SK-N-SH (cell line): ENCODE data around the gene TMEM120B. TPM values are rescaled to one million over a fixed set of nuclear protein-coding genes. Genes with fewer than 3 reads are reported as not detected.

Experiments used
- CTCF ChIA-PET: fragments of 300-600, 350-600 bp; formaldehyde crosslinking; extraction: SDS; loops from one replicate; lab custom pipeline; 2021; lab: Yijun Ruan, JAX
- POLR2A ChIA-PET: fragments of 350-600 bp; sonication (Branson Sonifier 250); formaldehyde crosslinking; extraction: SDS; loops from one replicate; lab custom pipeline; 2020; ENCODE audit warnings: antibody characterized with exemption, inconsistent platforms; lab: Yijun Ruan, JAX
- DNase-seq: peaks from one replicate; pipeline ENCODE4 v3.0.0; 2012
- H2AFZ ChIP-seq: fragments of 200-600 bp; sonication (generic); 2 replicates; pipeline ENCODE4 v1.8.1; 2016; ENCODE audit warnings: antibody characterized with exemption, mild to moderate bottlenecking, low read depth
- H3F3A ChIP-seq: fragments of 200-600 bp; sonication (generic); replicated peaks from 2 replicates; pipeline ENCODE3; 2016; ENCODE audit warnings: antibody characterized with exemption, mild to moderate bottlenecking; ENCODE audit not compliant: insufficient read depth
- H3K27ac ChIP-seq, 2 experiments: fragments of 200-500 bp in 1 of 2; fragments of 200-600 bp in 1 of 2; sonication (Bioruptor generic) in 1 of 2; sonication (generic), shearing (Covaris generic) in 1 of 2; 2 replicates each; pipeline versions ENCODE4 v1.5.1 to v1.6.1; 2014 to 2016; ENCODE audit warnings: low read depth in 2 of 2, inconsistent platforms in 1 of 2, low read length in 1 of 2, mild to moderate bottlenecking in 1 of 2, mixed read lengths in 1 of 2
- H3K27me3 ChIP-seq: fragments of 200-600 bp; sonication (generic), shearing (Covaris generic); 2 replicates; pipeline ENCODE4 v1.6.1; 2016; ENCODE audit warnings: mixed run types; ENCODE audit not compliant: insufficient read depth
- H3K36me3 ChIP-seq, 2 experiments: fragments of 200-500 bp in 1 of 2; fragments of 200-600 bp in 1 of 2; sonication (Bioruptor generic) in 1 of 2; sonication (generic) in 1 of 2; replicated peaks in 1 of 2; 2 replicates each; pipeline versions ENCODE3 to v1.5.1; 2014 to 2016; ENCODE audit warnings: low read length in 1 of 2, mild to moderate bottlenecking in 1 of 2; ENCODE audit not compliant: insufficient read depth in 2 of 2, control insufficient read depth in 1 of 2
- H3K4me1 ChIP-seq, 2 experiments: fragments of 200-500 bp in 1 of 2; fragments of 200-600 bp in 1 of 2; sonication (Bioruptor generic) in 1 of 2; sonication (generic), shearing (Covaris generic) in 1 of 2; 2 replicates each; pipeline versions ENCODE4 v1.5.1 to v1.6.1; 2014 to 2016; ENCODE audit warnings: low read depth in 1 of 2, low read length in 1 of 2, mixed run types in 1 of 2; ENCODE audit not compliant: insufficient read depth in 2 of 2, control insufficient read depth in 1 of 2
- H3K4me2 ChIP-seq: fragments of 200-600 bp; sonication (generic), shearing (Covaris generic); 2 replicates; pipeline ENCODE4 v1.6.1; 2017; ENCODE audit warnings: mixed run types
- H3K4me3 ChIP-seq, 2 experiments: fragments of 200-500 bp in 1 of 2; fragments of 200-600 bp in 1 of 2; sonication (Bioruptor generic) in 1 of 2; sonication (generic), shearing (Covaris generic) in 1 of 2; 2 replicates each; pipeline versions ENCODE4 v1.5.1 to v1.8.1; 2014 to 2016; ENCODE audit warnings: low read depth in 2 of 2, inconsistent platforms in 1 of 2, low read length in 1 of 2, mild to moderate bottlenecking in 1 of 2, mixed read lengths in 1 of 2, moderate library complexity in 1 of 2
- H3K79me2 ChIP-seq: fragments of 200-600 bp; sonication (generic); 2 replicates; pipeline ENCODE4 v1.8.1; 2017; ENCODE audit warnings: mild to moderate bottlenecking; ENCODE audit not compliant: insufficient read depth
- H3K9ac ChIP-seq: fragments of 200-600 bp; sonication (generic); 2 replicates; pipeline ENCODE4 v1.6.1; 2017; ENCODE audit warnings: mixed run types
- H3K9me2 ChIP-seq: fragments of 200-600 bp; sonication (generic); 2 replicates; pipeline ENCODE4 v1.6.1; 2017; ENCODE audit warnings: mixed run types
- H3K9me3 ChIP-seq: fragments of 200-600 bp; sonication (generic); 2 replicates; pipeline ENCODE4 v1.6.1; 2017; ENCODE audit warnings: mixed run types, mild to moderate bottlenecking, moderate library complexity
- H4K20me1 ChIP-seq: fragments of 200-600 bp; sonication (generic); 2 replicates; pipeline ENCODE4 v1.6.1; 2017; ENCODE audit warnings: mild to moderate bottlenecking, mixed run types; ENCODE audit not compliant: insufficient read depth
- CHD2 ChIP-seq: fragments of 150-350 bp; IDR thresholded peaks from 2 replicates; pipeline ENCODE4 v1.6.1; 2018; ENCODE audit warnings: low read length; ENCODE audit not compliant: partially characterized antibody
- CTCF ChIP-seq: fragments of 200-600 bp; sonication (generic); IDR thresholded peaks from 2 replicates; pipeline ENCODE4 v1.6.1; 2017; ENCODE audit warnings: antibody characterized with exemption, mild to moderate bottlenecking, moderate library complexity
- ELF1 ChIP-seq: IDR thresholded peaks from 2 replicates; pipeline ENCODE4 v1.4.0; 2012
- EZH2phosphoT487 ChIP-seq: fragments of 200-600 bp; sonication (generic); IDR thresholded peaks from 2 replicates; pipeline ENCODE4 v1.6.1; 2017; ENCODE audit warnings: low read depth, mixed run types, mild to moderate bottlenecking, antibody characterized with exemption, moderate library complexity, borderline replicate concordance
- FOSL2 ChIP-seq: IDR thresholded peaks from 2 replicates; pipeline ENCODE4 v1.4.0; 2012; ENCODE audit warnings: low read depth, mild to moderate bottlenecking, moderate library complexity, borderline replicate concordance
- FOXM1 ChIP-seq: IDR thresholded peaks from 2 replicates; pipeline ENCODE4 v1.4.0; 2012; ENCODE audit warnings: low read depth, mild to moderate bottlenecking
- GABPA ChIP-seq: IDR thresholded peaks from 2 replicates; pipeline ENCODE4 v1.4.0; 2012; ENCODE audit warnings: low read depth, mild to moderate bottlenecking
- JUND ChIP-seq: IDR thresholded peaks from 2 replicates; pipeline ENCODE4 v1.4.0; 2012
- NFIC ChIP-seq: IDR thresholded peaks from 2 replicates; pipeline ENCODE4 v1.4.0; 2012; ENCODE audit warnings: borderline replicate concordance
- NRF1 ChIP-seq: IDR thresholded peaks from 2 replicates; pipeline ENCODE4 v1.6.1; 2012; ENCODE audit warnings: low read depth, mild to moderate bottlenecking, low read length
- POLR2AphosphoS5 ChIP-seq: IDR thresholded peaks from 2 replicates; pipeline ENCODE4 v1.6.1; 2012; ENCODE audit warnings: low read depth, low read length
- RAD21 ChIP-seq: IDR thresholded peaks from 2 replicates; pipeline ENCODE4 v1.6.1; 2012; ENCODE audit warnings: mild to moderate bottlenecking, low read length
- RFX5 ChIP-seq: IDR thresholded peaks from 2 replicates; pipeline ENCODE4 v1.6.1; 2012; ENCODE audit warnings: mild to moderate bottlenecking, improper control_type of control experiment, low read length
- SIN3A ChIP-seq: IDR thresholded peaks from 2 replicates; pipeline ENCODE4 v1.6.1; 2012; ENCODE audit warnings: low read depth, mild to moderate bottlenecking, low read length, moderate library complexity, borderline replicate concordance
- TEAD4 ChIP-seq: IDR thresholded peaks from 2 replicates; pipeline ENCODE4 v1.4.0; 2012; ENCODE audit warnings: mild to moderate bottlenecking, borderline replicate concordance; ENCODE audit not compliant: insufficient read depth
- USF2 ChIP-seq: fragments of 150-350 bp; IDR thresholded peaks from 2 replicates; pipeline ENCODE4 v1.6.1; 2017; ENCODE audit warnings: antibody characterized with exemption, low read length, low read depth, borderline replicate concordance
- YY1 ChIP-seq: IDR thresholded peaks from 2 replicates; pipeline ENCODE4 v1.4.0; 2012; ENCODE audit warnings: low read depth, mild to moderate bottlenecking
- WGBS: methylation state at CpG from one replicate; pipeline ENCODE4 v1.1.6; 2017; ENCODE audit warnings: low lambda C conversion rate; 5-methylcytosine and 5-hydroxymethylcytosine counted together
- polyA plus RNA-seq, 3 experiments: library from polyadenylated mRNA; depleted of rRNA; stranded (reverse); fragments of >200 nt; gene quantifications; 2 replicates each; pipeline ENCODE4 v1.2.3, GENCODE V29; 2012
- TF ChIP-seq, protein P1 (sequence below): IDR thresholded peaks from 2 replicates; pipeline ENCODE4; 2012
- TF ChIP-seq, protein P2 (sequence below): IDR thresholded peaks from 2 replicates; pipeline ENCODE4 v1.6.1; 2012; ENCODE audit warnings: mild to moderate bottlenecking, low read depth, low read length, moderate library complexity
- TF ChIP-seq, protein P3 (sequence below): IDR thresholded peaks from 2 replicates; pipeline ENCODE4 v1.4.0; 2012; ENCODE audit warnings: low read depth, borderline replicate concordance
- TF ChIP-seq, protein P4 (sequence below): fragments of 150-350 bp; IDR thresholded peaks from 2 replicates; pipeline ENCODE4 v1.6.1; 2016; ENCODE audit warnings: mild to moderate bottlenecking, low read depth, low read length

TMEM120B gene
- polyA plus RNA-seq (2012; rRNA removed), result 15.1 and 15.4 TPM in 2 replicates
- polyA plus RNA-seq (2012; cell fraction: cytosol; rRNA removed), result 4.8 and 7.4 TPM in 2 replicates
- polyA plus RNA-seq (2012; cell fraction: nucleus; rRNA removed), result 78.8 and 83.1 TPM in 2 replicates

GRCh38 chr12:121712461-121713256, at the start of gene TMEM120B:
Gene TMEM120B, plus strand, starts transcription at chr12:121712752. Its CDS starts 144 bp downstream, at chr12:121712896.
- Histone ChIP-seq H2AFZ (peak within 1 kb of the TSS; percentile 89), H3K4me3 (peak within 1 kb of the TSS; percentile 76 to 97), H3K36me3 (no peaks in the 10 kb centered on the region), H3F3A (peaks cover 5% of the 10 kb centered on the region), H3K27ac (peak within 1 kb of the TSS; percentile 64 to 72; a peak in 3 of 4 replicates), H3K4me2 (peak within 1 kb of the TSS; percentile 99), H3K9me2 (no peaks in the 10 kb centered on the region), H4K20me1 (no peaks in the 10 kb centered on the region), H3K4me1 (peaks cover 6 to 8% of the 10 kb centered on the region in 2 experiments; a peak in 2 of 4 replicates), H3K79me2 (peaks cover 36% of the 10 kb centered on the region), H3K9me3 (no peaks in the 10 kb centered on the region), H3K27me3 (no peaks in the 10 kb centered on the region), H3K9ac (peak within 1 kb of the TSS; percentile 76)
- ChIA-PET CTCF (interaction anchor here (0.6 to 4.9 kb wide), 19 partner anchors 15 to 160 kb away, joined by 3 to 46 read pairs (median 3); partner anchors contain the start of gene RHOF), POLR2A (interaction anchor here (1.3 to 2.1 kb wide), 4 partner anchors 55 to 176 kb away, joined by 3 to 15 read pairs (median 7); partner anchors contain the start of genes PSMD9 and RHOF)
- 0% methylated on average over 6 of the region's 74 CpGs for WGBS
- peak; percentile 98 for DNase-seq
- no peak for TF ChIP-seq JUND
- TF ChIP-seq GABPA, result no peak
- TF ChIP-seq, protein P1, sequence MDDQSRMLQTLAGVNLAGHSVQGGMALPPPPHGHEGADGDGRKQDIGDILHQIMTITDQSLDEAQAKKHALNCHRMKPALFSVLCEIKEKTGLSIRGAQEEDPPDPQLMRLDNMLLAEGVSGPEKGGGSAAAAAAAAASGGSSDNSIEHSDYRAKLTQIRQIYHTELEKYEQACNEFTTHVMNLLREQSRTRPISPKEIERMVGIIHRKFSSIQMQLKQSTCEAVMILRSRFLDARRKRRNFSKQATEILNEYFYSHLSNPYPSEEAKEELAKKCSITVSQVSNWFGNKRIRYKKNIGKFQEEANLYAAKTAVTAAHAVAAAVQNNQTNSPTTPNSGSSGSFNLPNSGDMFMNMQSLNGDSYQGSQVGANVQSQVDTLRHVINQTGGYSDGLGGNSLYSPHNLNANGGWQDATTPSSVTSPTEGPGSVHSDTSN, result no peak
- TF ChIP-seq CHD2, result no peak
- peak; percentile 67; the same call in 1 of the 2 replicates for TF ChIP-seq SIN3A
- peak; percentile 94 for TF ChIP-seq POLR2AphosphoS5
- TF ChIP-seq USF2, result no peak
- peak; percentile 76 for TF ChIP-seq YY1
- no peak for TF ChIP-seq EZH2phosphoT487
- TF ChIP-seq, protein P2, sequence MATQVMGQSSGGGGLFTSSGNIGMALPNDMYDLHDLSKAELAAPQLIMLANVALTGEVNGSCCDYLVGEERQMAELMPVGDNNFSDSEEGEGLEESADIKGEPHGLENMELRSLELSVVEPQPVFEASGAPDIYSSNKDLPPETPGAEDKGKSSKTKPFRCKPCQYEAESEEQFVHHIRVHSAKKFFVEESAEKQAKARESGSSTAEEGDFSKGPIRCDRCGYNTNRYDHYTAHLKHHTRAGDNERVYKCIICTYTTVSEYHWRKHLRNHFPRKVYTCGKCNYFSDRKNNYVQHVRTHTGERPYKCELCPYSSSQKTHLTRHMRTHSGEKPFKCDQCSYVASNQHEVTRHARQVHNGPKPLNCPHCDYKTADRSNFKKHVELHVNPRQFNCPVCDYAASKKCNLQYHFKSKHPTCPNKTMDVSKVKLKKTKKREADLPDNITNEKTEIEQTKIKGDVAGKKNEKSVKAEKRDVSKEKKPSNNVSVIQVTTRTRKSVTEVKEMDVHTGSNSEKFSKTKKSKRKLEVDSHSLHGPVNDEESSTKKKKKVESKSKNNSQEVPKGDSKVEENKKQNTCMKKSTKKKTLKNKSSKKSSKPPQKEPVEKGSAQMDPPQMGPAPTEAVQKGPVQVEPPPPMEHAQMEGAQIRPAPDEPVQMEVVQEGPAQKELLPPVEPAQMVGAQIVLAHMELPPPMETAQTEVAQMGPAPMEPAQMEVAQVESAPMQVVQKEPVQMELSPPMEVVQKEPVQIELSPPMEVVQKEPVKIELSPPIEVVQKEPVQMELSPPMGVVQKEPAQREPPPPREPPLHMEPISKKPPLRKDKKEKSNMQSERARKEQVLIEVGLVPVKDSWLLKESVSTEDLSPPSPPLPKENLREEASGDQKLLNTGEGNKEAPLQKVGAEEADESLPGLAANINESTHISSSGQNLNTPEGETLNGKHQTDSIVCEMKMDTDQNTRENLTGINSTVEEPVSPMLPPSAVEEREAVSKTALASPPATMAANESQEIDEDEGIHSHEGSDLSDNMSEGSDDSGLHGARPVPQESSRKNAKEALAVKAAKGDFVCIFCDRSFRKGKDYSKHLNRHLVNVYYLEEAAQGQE, result 0 out of 2 replicates have a peak, but pooled peaks have one; percentile 13
- no peak for TF ChIP-seq TEAD4
- TF ChIP-seq, protein P3, sequence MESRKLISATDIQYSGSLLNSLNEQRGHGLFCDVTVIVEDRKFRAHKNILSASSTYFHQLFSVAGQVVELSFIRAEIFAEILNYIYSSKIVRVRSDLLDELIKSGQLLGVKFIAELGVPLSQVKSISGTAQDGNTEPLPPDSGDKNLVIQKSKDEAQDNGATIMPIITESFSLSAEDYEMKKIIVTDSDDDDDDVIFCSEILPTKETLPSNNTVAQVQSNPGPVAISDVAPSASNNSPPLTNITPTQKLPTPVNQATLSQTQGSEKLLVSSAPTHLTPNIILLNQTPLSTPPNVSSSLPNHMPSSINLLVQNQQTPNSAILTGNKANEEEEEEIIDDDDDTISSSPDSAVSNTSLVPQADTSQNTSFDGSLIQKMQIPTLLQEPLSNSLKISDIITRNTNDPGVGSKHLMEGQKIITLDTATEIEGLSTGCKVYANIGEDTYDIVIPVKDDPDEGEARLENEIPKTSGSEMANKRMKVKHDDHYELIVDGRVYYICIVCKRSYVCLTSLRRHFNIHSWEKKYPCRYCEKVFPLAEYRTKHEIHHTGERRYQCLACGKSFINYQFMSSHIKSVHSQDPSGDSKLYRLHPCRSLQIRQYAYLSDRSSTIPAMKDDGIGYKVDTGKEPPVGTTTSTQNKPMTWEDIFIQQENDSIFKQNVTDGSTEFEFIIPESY, result no peak
- TF ChIP-seq RFX5, result no peak
- no peak for TF ChIP-seq NFIC
- TF ChIP-seq FOSL2, result no peak
- no peak for TF ChIP-seq ELF1
- TF ChIP-seq CTCF, result peak; percentile 24; the same call in 1 of the 2 replicates
- no peak for TF ChIP-seq RAD21
- peak; percentile 85 for TF ChIP-seq NRF1
- no peak for TF ChIP-seq FOXM1
- TF ChIP-seq, protein P4, sequence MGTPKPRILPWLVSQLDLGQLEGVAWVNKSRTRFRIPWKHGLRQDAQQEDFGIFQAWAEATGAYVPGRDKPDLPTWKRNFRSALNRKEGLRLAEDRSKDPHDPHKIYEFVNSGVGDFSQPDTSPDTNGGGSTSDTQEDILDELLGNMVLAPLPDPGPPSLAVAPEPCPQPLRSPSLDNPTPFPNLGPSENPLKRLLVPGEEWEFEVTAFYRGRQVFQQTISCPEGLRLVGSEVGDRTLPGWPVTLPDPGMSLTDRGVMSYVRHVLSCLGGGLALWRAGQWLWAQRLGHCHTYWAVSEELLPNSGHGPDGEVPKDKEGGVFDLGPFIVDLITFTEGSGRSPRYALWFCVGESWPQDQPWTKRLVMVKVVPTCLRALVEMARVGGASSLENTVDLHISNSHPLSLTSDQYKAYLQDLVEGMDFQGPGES, result no peak
